ENCODE measurements around the gene AFF2.

The AFF2 gene

DNA sequence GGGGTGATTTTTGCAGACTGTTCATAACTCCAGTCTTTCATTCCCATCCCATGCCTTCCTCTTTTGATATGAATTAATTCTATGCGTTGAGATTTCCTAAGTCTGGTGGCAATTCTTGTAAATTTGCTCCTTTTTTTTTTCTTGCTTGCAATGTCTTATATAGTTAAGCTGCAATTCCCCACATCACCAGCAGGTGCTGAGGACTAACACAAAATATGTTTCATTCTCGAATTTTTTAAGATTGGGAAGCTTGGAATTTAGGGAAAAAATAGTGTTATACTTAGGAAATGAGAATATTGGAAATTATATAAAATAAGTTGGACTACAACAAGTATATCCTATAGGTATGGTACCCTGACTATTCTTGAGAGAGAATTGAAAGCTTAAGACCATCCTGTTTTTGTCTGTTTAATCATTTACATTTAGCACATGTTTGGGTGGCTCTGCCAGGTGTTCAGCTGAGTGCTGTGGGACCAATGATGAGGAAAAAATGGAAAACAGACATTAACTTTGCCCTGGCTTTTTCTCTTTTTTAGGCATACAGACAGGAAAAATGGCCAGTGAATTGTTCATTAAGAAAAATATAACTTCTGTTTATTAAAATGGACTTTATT is 30.2 kb downstream of the AFF2 start:
- in situ Hi-C loops (cut with HindIII; ENCODE audit: low sequenced_read_pairs): no loop called here
- peak; percentile 39 for DNase-seq (ENCODE audit: low read depth, low spot score)

DNA sequence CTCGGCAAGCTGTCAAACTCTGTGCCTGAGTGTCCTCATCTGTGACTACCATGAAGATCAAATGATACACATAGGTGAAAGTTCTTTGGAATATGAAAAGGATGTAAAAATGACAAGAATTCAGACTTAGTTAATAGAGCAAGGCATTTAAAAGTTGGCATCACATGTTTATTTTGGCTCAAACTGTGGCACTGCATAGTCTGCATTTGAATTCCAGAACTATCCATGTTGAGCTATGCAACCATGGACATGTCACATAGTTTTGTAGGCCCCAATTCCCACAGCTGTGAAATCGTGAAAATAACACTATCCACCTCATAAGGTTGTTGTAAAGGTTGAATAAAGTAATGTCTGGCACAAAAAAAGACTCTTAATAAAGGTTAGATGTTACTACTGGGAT is 33.9 kb downstream of the AFF2 start:
- in situ Hi-C loops (cut with HindIII; ENCODE audit: low sequenced_read_pairs): no loop called here
- no peak overlapping the region for H3K4me3 ChIP-seq (ENCODE audit: low read depth, low read length)
- TF ChIP-seq, protein P1, sequence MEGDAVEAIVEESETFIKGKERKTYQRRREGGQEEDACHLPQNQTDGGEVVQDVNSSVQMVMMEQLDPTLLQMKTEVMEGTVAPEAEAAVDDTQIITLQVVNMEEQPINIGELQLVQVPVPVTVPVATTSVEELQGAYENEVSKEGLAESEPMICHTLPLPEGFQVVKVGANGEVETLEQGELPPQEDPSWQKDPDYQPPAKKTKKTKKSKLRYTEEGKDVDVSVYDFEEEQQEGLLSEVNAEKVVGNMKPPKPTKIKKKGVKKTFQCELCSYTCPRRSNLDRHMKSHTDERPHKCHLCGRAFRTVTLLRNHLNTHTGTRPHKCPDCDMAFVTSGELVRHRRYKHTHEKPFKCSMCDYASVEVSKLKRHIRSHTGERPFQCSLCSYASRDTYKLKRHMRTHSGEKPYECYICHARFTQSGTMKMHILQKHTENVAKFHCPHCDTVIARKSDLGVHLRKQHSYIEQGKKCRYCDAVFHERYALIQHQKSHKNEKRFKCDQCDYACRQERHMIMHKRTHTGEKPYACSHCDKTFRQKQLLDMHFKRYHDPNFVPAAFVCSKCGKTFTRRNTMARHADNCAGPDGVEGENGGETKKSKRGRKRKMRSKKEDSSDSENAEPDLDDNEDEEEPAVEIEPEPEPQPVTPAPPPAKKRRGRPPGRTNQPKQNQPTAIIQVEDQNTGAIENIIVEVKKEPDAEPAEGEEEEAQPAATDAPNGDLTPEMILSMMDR (IDR thresholded peaks at IDR 0.05; ENCODE audit: low read depth, low read length): no peak
- DNase-seq (ENCODE audit: low read depth, low spot score): no peak

More for the DNA sequence above, 30.2 kb downstream of the AFF2 start:
- H3K4me3 ChIP-seq (ENCODE audit: low read depth, low read length): no peak overlapping the region
- TF ChIP-seq, protein P1 (IDR thresholded peaks at IDR 0.05; ENCODE audit: low read depth, low read length): peak; percentile 71

DNA sequence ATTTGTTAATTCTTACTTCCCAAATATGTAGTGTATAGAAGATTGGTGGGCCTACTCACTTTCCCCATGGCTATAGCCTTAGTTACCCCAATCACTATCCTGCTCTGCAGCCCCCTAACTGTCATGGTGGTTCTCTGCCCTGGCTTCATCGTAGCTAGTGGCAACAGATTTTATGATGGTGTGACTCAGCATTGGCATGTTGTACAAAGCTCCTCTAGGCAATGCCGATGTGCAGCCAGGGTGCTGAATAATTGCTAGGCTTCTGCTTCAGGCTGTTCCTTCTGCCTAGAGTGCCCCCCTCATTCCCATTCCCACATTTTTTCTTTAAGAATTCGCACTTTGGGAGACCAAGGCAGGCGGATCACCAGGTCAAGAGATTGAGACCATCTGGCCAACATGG is 35.2 kb downstream of the AFF2 start:
- in situ Hi-C loops (cut with HindIII; ENCODE audit: low sequenced_read_pairs): no loop called here
- TF ChIP-seq, protein P1 (IDR thresholded peaks at IDR 0.05; ENCODE audit: low read depth, low read length): no peak
- DNase-seq (ENCODE audit: low read depth, low spot score): no peak
- H3K4me3 ChIP-seq (ENCODE audit: low read depth, low read length): no peak overlapping the region

DNA sequence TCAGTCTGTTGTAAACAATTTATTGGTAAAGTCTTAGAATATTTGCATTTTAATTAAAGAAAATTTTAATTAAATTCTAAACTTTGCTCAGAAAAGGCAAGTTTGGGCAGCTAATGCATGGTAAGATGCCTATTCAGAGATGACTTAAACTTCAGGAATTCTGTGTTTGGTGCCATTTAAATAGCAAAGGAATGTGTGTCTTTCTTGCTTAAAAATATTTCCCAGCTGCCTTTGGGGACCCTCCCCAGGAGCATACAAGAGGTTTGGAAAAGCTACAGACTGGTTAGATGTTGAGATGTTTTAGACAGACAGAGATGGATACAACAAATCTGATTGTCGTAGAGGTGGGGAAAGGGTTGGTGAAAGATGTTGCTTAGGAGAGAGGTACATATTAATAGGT is 36.5 kb downstream of the AFF2 start:
- in situ Hi-C loops (cut with HindIII; ENCODE audit: low sequenced_read_pairs): no loop called here
- DNase-seq (ENCODE audit: low read depth, low spot score): peak; percentile 8
- H3K4me3 ChIP-seq (ENCODE audit: low read depth, low read length): no peak overlapping the region
- TF ChIP-seq, protein P1 (IDR thresholded peaks at IDR 0.05; ENCODE audit: low read depth, low read length): no peak

DNA sequence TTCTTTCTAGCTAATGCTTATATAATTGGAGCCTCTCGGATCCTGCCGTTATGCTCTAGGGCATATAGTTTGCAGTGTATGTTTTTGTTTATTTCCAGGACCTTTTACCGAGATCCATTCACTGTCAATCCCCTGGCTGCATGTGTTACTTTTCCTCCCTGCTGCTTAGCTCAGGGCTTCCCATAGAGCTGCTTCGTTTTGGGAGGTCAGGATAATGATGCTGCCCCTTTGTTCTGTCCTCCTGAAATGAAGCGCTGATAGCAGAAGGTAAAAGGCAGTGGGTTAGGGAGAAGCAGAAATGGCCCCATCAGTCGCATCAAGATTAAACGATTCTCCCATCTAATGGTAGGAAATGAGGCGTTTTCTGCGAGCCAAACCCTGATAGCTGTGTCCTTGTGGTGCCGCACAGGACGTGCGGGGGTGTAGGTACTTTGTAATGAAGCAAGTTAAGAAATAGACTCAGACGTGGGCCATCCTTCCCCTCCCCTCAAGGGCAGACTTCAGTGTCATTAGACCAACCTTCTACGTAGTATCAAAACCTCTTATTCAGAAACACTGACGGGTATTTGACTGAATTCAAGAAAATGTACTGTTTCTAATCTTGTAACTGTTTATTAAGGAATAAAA is 37.3 kb downstream of the AFF2 start:
- in situ Hi-C loops (cut with HindIII; ENCODE audit: low sequenced_read_pairs): no loop called here
- no peak for DNase-seq (ENCODE audit: low read depth, low spot score)
- H3K4me3 ChIP-seq (ENCODE audit: low read depth, low read length): no peak overlapping the region
- TF ChIP-seq, protein P1 (IDR thresholded peaks at IDR 0.05; ENCODE audit: low read depth, low read length): no peak

DNA sequence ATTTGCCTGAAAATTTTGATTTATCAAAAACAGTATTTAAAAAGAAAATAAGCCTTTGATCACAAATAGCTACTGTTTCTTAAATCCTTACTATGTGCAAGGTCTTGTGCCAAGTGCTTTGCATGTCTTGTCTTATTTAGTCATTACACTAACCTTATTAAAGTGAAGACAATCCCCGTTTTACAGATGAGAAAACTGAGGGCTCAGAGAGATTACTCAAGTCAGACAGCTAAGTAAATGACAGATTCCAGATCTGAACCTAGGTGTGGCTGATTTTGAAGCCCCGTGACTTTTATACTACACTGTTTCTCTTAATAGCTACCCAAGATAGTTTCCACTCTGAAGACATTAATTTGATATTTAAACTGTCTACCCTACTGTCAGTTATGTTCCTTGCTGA is 38.2 kb downstream of the AFF2 start:
- in situ Hi-C loops (cut with HindIII; ENCODE audit: low sequenced_read_pairs): no loop called here
- no peak for DNase-seq (ENCODE audit: low read depth, low spot score)
- no peak overlapping the region for H3K4me3 ChIP-seq (ENCODE audit: low read depth, low read length)
- TF ChIP-seq, protein P1 (IDR thresholded peaks at IDR 0.05; ENCODE audit: low read depth, low read length): no peak
